SK-MEL-5 (cell line): ENCODE results near the gene DIPK1B. TPM values are rescaled to one million over a fixed set of nuclear protein-coding genes. Genes with fewer than 3 reads are reported as not detected.
A peak's percentile ranks its signal among the peaks of the same experiment; 100 is the strongest.
"Not testable (repeated sequence)": the region's sequence is repeated elsewhere in the genome, so short reads cannot be mapped to it uniquely, and the experiment has no call there.

Experiments
- DNase-seq: peaks from one replicate; pipeline ENCODE4 v3.0.0-alpha.2; 2016; ENCODE audit warnings: low read depth, low spot score
- in situ Hi-C: cut with HindIII; loops from 2 replicates; pipeline ENCODE4 v1.10.0; 2016; ENCODE audit warnings: low sequenced_read_pairs, high pct_unique_total_duplicates, low pct_unique_long_range_greater_than_20kb
- total RNA-seq: library from RNA; depleted of rRNA; stranded (reverse); fragments of >200 nt; shearing (Covaris generic); gene quantifications from 2 replicates; pipeline ENCODE4 v1.2.3, GENCODE V29; 2014

DIPK1B gene
- total RNA-seq, 1 experiment from 2014 or later = 45.6 TPM

DNA sequence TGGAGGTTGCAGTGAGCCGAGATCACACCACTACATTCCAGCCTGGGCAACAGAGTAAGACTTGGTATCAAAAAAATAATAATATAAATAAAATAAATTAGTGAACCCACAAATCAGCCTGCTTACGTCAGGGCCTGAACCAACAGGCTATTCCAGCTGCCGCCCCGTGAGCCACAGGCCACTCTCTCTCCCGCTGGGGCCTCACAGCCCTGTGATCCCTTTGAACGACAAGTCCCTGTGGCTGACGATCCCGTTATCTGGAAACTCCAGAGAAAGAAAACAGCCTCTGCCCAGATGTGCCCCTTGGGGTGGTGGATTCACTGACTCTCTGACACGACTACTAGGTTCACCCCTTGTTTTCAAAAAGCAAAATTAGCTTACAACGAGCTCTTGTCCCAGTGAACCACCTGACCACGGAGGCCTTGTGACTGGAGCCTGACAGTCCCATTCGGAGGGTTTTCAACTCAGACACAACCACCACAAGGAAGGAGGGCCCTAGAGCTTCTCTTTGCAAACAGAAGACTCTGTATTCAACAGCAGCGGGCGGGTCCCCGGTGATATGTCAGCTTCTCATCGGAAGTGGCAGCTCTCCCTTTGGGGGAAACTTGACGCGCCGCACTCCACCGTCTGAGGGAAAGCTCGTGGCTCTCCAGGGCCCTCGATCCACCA, 4.4 kb upstream of the DIPK1B start:
- peak; percentile 88 for DNase-seq
- in situ Hi-C loops = no loop called here

DNA sequence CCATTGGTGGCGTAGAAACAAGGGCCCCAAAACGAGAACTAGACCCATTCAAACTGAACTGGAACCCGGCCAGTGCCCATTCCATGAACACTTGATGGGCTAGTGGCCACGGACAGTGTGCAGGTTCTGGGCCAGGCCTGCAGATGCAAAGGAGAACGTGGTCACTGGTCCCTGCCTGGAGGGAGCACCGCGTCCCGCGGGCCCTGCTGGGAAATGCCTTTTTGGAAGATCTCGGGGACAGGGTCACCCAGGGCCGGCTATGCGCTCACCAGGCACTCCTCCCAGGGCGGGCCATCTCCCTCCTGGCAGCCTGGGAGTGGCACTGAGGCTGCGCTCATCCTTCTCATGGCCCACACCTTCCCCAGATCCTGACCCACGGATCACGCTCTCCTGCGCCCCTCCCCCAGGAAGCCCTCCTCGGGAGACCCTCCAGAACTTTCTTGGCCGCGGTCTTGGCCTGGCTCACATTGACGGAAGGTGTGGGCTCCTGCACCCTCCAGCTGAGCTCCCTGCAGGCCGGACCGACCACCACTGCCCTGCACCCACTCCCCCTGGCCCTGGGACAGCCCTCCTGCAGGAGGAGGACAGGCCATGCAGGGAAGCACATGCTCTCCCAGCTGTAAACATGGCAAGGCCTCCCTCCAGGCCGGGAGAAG, 2.8 kb upstream of the DIPK1B start:
- no peak for DNase-seq
- in situ Hi-C loops = no loop called here

DNA sequence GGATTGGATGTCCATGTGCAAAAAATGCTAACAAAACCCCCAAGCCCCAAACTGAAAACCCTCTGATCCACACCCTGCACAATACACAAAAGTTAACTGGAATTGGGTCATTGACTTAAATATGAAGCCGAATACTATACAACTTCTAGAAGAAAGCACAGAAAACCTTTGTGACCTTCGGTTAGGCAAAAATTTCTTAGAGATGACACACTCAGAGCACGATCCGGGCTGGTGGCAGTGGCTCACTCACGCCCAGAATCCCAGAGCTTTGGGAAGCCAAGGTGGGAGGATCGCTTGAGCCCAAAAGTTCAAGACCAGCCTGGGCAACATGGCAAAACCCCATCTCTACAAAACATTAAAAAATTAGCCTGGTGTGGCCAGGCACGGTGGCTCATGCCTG, 1.8 kb upstream of the DIPK1B start:
- no peak for DNase-seq
- in situ Hi-C loops = no loop called here

DNA sequence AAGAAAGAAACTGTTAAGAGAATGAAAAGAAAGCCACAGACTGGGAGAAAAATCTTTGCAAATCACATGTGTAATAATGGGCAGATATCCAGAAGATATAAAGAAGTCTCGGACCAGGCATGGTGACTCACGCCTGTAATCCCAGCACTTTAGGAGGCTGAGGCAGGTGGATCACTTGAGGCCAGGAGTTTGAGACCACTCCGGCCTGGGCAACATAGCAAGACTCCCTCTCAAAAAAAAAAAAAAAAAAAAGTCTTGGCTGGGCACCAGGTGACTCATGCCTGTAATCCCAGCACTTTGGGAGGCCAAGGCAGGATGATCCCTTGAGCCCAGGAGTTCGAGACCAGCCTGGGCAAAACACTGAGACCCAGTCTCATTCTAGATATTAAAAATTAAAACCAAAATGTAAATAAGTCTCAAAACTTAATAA, 1.1 kb upstream of the DIPK1B start:
- in situ Hi-C loops, DNase-seq: not testable (repeated sequence)

DNA sequence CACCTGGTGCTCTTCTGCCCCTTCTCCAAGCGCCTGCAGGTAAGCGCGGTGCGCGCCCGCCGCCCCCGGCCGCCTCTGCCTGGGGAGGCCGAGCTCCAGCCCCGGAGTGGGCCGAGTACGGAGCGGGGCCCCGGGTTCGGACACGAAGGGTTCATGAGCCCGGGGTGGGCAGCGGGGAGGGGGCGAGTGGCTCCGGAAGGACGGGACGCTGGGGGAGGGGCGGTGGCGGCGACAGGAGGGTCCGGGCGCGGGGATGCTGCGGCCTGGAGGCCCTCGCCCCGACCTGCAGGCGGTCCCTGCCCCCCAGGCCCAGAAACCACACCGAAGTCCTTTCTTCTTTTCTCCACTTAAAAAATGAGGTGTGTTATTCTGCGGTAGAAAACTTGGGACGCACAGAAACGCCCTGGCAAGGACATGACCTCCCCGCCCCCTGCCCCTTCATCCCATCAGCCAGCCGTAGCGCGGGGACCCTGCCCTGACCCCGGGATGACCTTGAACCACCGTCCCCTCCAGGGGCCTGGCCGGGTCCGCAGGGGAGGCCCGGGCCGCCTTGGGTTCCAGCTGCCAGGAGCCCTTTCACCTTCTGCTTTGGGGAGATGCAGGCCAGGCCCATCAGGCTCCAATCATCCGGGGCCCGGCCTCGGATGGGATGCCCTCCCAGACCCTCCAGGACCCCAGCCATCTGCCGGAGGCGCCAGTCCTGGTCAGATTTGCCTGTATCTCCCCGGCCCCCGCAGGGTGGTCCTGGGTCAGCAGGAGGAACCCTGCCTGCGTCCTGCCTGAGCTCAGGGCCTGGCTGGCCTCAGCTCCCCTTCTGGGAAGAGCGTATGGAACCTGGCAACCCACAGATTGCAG, 545 bp downstream of the DIPK1B start:
- in situ Hi-C loops = no loop called here

DNA sequence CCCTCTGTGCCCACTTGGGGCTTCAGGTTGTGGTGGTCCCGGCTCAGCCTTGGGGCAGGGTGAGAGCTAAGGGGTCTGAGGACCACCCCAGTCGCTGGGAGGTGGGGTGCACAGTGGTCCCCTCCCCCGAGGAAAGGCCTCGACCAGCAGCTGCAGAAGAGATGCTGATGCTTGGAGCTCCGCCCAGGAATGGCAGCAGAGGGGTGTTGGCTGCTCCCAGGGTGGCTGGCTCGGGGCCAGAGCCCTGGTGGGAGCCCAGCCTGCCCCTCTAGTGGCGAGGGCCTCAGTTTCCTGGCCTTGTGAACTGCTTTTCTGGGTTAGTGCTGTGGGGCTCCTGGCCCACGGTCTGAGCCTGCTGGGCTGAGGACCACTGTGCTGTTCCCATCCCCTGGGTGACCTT, 1.2 kb downstream of the DIPK1B start:
- no peak for DNase-seq
- in situ Hi-C loops = no loop called here

More for the DNA sequence above, 545 bp downstream of the DIPK1B start:
- DNase-seq = no peak

DNA sequence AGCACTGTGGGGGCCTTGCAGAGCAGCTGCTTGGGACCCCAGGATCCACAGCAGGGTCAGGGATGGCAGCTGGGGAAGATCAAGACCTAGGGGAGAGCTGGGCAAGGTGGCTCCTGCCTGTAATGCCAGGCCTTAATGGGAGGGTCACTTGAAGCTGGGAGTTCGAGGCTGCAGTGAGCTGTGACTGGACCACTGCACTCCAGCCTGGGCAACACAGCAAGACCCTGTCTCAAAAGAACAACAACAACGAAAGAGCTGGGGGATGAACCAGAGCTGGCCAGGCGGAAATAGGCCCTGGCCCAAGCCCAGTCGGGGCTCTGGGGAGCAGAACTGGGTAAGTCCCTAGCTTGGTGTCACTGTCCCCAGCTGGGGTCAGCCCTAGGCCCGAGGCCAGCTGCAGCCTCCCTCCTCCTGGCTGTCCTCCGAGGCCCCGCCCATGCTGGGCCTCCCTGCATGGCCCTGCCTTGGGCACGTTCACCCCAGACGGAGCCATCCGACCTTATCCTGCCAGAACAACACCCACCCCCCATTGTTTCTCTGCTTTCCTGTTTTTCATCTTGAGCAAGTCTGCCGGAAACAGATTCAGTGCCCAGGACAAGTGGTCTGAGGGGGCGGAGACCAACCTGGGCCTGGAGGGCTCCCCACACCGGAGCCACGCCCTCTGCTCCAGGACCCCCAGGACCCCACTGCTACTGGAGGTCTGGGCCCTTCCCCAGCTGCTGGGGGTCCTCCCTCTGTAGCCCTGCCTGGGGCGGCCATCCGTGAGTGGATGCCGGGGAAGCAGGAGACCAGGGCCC, 1.9 kb downstream of the DIPK1B start:
- no peak for DNase-seq
- in situ Hi-C loops = no loop called here

DNA sequence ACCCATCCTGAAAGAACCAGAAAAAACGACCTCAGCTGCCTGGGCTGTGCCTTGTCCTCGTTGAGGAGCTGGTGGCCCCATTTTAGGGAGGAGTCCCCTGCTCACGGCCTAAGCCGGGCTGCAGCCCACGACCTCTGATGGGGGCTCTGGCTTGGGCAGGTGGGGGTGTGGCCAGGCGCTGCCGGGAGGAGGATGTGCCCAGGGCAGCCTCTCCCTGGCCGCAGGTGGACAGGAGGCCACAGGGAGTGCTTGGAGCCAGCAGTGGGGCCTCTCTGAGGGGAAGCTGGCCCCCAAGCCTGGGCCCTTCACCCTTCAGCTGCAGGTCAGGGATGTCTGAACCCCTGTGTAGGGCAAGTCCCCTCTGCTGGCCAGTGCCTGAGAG, 2.5 kb downstream of the DIPK1B start:
- DNase-seq = no peak
- in situ Hi-C loops = no loop called here

DNA sequence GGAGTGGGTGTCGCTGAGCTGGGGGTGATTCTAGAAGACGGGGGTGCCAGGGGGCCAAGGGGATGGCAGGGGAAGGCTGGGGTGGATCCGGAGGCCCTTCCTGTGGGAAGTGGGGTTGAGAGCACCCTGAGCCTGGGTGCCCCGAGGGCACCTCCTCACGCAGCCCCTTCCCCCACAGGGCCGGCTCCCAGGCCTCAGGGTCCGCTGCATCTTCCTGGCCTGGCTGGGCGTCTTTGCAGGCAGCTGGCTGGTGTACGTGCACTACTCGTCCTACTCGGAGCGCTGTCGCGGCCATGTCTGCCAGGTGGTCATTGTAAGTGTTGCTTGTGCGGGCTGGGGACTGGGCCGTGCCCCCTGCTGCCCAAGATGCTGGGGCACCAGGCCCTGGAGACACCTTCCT, 5.0 kb downstream of the DIPK1B start:
- DNase-seq = no peak
- in situ Hi-C loops = no loop called here

DNA sequence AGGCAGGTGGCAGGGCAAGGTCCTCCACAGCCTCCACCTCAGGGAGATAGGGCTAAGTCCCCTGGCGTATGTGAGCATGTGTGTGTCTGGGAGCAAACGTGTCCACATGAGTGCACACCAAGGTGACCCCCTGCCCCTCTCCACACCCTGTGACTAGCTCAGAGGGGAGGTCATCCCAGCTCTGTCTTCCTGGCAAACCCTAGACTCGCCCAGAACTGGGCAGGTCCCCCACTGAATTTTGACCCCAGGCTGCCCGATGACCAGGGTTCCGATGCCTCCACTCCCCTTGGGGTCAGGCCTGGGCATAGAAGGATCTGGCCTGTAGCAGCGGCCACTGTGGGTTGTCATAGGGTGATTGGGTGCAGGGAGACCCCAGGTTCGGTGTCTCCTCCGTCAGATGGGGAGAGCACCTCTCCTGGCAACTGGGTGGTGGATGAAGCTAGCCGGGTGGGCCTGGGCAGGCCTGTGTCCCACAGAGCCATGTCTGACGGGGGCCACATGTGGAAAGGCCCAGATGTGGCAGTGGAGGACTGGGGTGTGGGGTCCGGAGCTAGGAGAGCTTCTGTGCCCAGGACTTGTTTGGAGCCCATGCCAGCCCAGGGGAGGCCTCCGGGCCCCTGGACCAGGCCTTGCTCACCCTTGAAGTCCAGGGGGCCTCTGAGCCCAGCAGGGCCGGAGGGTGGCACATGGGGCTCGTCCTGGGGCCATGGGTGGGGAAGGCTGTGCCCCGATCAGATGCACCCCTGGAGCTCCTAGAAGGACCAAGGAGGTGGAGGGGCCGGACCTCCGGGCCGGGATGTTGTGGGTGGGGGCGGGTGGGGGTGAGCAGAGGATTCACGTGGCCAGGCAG, 6.2 kb downstream of the DIPK1B start:
- in situ Hi-C loops = no loop called here
- no peak for DNase-seq

DNA sequence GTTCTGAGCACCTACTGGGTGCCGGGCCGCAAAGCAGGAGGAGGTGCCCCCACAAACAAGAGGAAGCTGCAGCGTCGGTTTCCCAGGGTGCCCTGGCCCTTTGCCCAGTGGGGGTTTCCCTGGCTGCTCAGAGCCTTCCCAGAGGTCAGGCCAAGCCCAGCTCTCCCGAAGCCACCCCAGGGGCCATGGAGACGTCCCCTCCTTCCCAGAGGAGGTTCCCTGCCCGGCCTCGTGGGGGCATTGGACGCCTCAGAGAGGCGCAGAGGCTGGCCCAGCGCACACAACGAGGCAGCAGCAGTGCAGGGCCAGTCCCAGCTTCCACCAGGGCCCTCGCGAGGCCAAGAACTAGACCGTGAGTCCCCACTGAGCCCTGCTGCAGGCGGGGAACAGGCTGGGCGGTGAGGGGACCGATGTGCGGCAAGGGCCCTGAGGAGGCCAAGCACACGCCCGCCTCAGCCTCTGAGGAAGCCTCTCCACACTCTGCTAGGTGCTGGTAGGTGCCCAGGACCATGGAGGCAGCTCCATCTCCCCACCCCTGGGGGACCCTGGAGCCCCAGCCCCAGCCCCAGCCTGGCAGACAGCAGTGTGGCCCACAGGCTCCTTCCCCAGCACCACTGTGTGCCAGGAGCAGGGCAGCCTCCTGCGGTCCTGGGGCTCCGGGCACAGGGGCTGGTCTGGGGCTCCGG, 7.0 kb downstream of the DIPK1B start:
- DNase-seq = no peak
- in situ Hi-C loops = no loop called here

DNA sequence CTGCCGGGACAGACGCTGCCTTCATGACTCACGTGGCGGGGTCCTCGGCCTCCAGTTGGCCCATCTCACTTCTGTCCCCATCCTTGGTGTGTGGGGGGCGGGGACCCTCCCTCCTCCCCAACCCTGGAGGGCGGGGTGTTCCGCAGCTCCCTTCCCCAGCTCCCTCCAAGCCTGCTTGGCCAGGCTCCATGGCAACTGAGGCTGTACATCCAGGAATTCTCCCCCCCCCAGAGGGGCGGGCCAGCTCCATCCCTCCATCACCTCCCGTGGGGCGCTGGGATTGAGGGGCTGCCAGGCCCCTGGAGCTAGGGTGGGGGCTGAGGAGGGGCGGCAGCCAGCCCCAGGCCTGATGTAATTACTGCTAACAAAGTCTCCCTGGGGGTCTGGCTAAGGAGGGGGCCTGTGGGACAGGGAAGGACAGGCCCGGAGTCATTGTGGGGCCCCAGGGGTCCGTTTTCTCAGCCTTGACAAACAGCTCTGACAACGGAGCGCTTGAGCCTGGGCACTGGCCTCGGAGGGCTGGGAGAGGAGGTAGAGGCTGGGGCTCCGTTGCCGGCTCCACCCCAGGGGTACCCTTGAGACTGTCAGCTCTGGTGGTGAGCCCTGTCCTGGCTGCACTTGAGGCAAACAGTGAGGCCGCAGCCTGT, 8.0 kb downstream of the DIPK1B start:
- in situ Hi-C loops = no loop called here
- no peak for DNase-seq

DNA sequence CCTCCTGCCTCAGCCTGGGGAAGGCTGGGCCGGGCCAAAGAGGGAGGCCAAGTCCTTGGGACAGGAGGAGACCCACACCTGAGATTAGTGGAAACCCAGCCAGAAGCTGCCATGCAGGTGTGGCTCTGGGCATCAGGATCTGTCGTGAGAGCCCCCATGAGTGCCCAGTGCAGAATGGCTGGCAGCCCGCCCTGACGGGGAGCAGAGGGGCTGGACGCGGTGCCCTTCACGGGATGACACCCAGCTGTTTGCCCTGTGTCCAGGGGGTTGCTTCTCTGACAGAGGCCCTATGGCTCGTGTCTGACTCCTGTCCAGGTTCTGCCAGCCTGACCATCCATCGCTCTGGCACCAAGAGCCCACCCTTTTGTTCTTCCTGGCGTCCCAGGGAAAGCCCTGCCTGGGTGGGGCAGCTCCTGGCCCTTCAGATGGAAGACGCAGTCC, 8.5 kb downstream of the DIPK1B start:
- DNase-seq = no peak
- in situ Hi-C loops = no loop called here

DNA sequence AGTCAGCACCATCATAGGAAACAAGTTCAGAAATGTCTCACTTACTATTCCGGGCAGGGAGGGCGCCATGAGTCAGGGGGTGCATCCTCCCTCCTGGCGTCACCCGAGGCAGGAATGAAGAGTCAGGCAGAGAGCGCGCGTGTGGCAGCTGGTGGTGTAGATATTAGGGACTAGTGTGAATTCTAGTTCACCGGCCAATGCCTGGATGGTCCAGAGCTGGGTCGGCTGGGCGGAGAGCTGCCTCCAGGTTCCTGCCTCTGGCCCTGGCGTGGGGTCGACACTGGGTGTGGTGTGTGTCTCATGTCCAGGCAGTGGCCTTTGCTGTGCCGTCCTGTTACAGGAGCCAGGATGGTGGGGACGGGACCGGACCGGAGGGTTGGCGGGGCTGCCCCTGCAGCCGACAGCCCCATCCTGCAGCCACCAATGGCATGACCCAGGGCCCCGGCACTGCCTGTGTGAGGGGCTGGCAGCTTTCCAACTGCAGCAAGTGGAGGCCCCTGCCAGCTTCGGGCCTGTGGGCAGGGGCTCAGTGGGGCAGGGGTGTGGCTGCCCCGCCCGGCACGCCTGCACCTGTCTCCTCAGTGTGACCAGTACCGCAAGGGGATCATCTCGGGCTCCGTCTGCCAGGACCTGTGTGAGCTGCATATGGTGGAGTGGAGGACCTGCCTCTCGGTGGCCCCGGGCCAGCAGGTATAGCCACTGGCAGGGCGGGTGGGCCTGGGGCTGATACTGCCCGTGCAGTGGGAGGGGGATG, 9.1 kb downstream of the DIPK1B start:
- in situ Hi-C loops = no loop called here
- no peak for DNase-seq
